WTC11 (cell line): ENCODE data around the gene STRADA.

ENCODE experiments used
- ATF1 ChIP-seq: sonication (generic); formaldehyde crosslinking; IDR thresholded peaks from 2 replicates; pipeline ENCODE4 v1.8.1; 2023; ENCODE audit warnings: mild to moderate bottlenecking, moderate library complexity, missing genetic modification reagents
- NR1H2 ChIP-seq: sonication (generic); formaldehyde crosslinking; IDR thresholded peaks from 2 replicates; pipeline ENCODE4 v1.9.0; 2021; ENCODE audit warnings: mild to moderate bottlenecking, moderate library complexity, missing genetic modification reagents
- NR2C2 ChIP-seq: sonication (generic); formaldehyde crosslinking; IDR thresholded peaks from 2 replicates; pipeline ENCODE4 v1.8.0; 2022; ENCODE audit warnings: mild to moderate bottlenecking, missing genetic modification reagents
- NR3C1 ChIP-seq: sonication (generic); formaldehyde crosslinking; conservative IDR thresholded peaks from 2 replicates; pipeline ENCODE4 v1.8.1; 2023; ENCODE audit warnings: low read depth, mild to moderate bottlenecking, missing genetic modification reagents
- RORB ChIP-seq: fragments of 250-450 bp; sonication (Bioruptor Pico); IDR thresholded peaks from 2 replicates; pipeline ENCODE4 v1.9.0; 2021; ENCODE audit warnings: mild to moderate bottlenecking
- TEAD4 ChIP-seq: sonication (generic); formaldehyde crosslinking; IDR thresholded peaks from 2 replicates; pipeline ENCODE4 v1.8.0; 2022; ENCODE audit warnings: mild to moderate bottlenecking, missing genetic modification reagents
- TP53 ChIP-seq: sonication (generic); formaldehyde crosslinking; IDR thresholded peaks from 2 replicates; pipeline ENCODE4 v1.8.1; 2023; ENCODE audit warnings: mild to moderate bottlenecking, missing genetic modification reagents
- ZNF138 ChIP-seq: sonication (generic); formaldehyde crosslinking; conservative IDR thresholded peaks from 2 replicates; pipeline ENCODE4 v1.8.1; 2022; ENCODE audit warnings: mild to moderate bottlenecking, moderate library complexity, missing genetic modification reagents
- TF ChIP-seq, protein P1 (sequence below): fragments of 200-600 bp; IDR thresholded peaks from 2 replicates; pipeline ENCODE4 v1.8.0; 2022; ENCODE audit warnings: antibody characterized with exemption
- TF ChIP-seq, protein P2 (sequence below): sonication (generic); formaldehyde crosslinking; IDR thresholded peaks from 2 replicates; pipeline ENCODE4 v1.8.0; 2023; ENCODE audit warnings: mild to moderate bottlenecking, missing genetic modification reagents
- TF ChIP-seq, protein P3 (sequence below): sonication (generic); formaldehyde crosslinking; IDR thresholded peaks from 2 replicates; pipeline ENCODE4 v1.8.0; 2022; ENCODE audit warnings: missing genetic modification reagents

DNA sequence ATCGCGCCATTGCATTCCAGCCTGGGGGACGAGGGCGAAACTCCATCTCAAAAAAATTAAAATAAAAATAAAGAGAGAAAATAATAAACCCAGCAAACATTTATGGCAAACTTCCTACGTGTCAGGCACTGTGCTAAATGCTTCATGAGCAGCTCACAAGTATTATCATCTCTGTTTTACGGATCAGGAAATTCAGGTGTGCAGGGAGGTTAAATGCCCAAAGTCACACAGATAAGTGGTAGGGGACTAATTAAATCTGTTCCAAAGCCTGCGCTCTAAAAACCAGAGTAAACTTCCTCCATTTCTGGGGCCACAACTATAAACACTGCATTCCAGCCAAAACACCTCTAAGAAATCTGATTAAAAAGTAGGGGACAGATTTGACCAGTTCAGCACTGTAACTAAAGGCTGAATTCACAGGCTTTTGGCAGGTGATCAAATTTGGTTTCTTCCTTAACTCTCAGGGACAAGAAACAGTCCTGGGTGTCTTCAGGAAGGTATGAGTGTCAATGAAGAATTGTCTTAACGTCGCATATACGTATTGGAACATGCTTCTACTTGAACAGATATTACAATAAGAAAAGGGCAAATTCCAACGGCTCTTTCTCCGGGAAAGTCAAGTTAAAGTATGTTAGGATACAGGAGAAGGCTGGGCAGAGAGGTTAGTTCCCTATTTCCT, 996 bp downstream of the STRADA start:
- TF ChIP-seq, protein P1, sequence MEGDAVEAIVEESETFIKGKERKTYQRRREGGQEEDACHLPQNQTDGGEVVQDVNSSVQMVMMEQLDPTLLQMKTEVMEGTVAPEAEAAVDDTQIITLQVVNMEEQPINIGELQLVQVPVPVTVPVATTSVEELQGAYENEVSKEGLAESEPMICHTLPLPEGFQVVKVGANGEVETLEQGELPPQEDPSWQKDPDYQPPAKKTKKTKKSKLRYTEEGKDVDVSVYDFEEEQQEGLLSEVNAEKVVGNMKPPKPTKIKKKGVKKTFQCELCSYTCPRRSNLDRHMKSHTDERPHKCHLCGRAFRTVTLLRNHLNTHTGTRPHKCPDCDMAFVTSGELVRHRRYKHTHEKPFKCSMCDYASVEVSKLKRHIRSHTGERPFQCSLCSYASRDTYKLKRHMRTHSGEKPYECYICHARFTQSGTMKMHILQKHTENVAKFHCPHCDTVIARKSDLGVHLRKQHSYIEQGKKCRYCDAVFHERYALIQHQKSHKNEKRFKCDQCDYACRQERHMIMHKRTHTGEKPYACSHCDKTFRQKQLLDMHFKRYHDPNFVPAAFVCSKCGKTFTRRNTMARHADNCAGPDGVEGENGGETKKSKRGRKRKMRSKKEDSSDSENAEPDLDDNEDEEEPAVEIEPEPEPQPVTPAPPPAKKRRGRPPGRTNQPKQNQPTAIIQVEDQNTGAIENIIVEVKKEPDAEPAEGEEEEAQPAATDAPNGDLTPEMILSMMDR: no peak
- TF ChIP-seq TP53 (CRISPR knock-in tag): no peak
- TF ChIP-seq NR3C1: no peak
- TF ChIP-seq, protein P2, sequence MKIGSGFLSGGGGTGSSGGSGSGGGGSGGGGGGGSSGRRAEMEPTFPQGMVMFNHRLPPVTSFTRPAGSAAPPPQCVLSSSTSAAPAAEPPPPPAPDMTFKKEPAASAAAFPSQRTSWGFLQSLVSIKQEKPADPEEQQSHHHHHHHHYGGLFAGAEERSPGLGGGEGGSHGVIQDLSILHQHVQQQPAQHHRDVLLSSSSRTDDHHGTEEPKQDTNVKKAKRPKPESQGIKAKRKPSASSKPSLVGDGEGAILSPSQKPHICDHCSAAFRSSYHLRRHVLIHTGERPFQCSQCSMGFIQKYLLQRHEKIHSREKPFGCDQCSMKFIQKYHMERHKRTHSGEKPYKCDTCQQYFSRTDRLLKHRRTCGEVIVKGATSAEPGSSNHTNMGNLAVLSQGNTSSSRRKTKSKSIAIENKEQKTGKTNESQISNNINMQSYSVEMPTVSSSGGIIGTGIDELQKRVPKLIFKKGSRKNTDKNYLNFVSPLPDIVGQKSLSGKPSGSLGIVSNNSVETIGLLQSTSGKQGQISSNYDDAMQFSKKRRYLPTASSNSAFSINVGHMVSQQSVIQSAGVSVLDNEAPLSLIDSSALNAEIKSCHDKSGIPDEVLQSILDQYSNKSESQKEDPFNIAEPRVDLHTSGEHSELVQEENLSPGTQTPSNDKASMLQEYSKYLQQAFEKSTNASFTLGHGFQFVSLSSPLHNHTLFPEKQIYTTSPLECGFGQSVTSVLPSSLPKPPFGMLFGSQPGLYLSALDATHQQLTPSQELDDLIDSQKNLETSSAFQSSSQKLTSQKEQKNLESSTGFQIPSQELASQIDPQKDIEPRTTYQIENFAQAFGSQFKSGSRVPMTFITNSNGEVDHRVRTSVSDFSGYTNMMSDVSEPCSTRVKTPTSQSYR: no peak
- no peak for TF ChIP-seq RORB
- no peak for TF ChIP-seq TEAD4 (CRISPR knock-in tag)
- TF ChIP-seq ATF1 (CRISPR knock-in tag): no peak
- TF ChIP-seq NR2C2 (CRISPR knock-in tag): no peak
- no peak for TF ChIP-seq ZNF138 (CRISPR knock-in tag)
- TF ChIP-seq, protein P3, sequence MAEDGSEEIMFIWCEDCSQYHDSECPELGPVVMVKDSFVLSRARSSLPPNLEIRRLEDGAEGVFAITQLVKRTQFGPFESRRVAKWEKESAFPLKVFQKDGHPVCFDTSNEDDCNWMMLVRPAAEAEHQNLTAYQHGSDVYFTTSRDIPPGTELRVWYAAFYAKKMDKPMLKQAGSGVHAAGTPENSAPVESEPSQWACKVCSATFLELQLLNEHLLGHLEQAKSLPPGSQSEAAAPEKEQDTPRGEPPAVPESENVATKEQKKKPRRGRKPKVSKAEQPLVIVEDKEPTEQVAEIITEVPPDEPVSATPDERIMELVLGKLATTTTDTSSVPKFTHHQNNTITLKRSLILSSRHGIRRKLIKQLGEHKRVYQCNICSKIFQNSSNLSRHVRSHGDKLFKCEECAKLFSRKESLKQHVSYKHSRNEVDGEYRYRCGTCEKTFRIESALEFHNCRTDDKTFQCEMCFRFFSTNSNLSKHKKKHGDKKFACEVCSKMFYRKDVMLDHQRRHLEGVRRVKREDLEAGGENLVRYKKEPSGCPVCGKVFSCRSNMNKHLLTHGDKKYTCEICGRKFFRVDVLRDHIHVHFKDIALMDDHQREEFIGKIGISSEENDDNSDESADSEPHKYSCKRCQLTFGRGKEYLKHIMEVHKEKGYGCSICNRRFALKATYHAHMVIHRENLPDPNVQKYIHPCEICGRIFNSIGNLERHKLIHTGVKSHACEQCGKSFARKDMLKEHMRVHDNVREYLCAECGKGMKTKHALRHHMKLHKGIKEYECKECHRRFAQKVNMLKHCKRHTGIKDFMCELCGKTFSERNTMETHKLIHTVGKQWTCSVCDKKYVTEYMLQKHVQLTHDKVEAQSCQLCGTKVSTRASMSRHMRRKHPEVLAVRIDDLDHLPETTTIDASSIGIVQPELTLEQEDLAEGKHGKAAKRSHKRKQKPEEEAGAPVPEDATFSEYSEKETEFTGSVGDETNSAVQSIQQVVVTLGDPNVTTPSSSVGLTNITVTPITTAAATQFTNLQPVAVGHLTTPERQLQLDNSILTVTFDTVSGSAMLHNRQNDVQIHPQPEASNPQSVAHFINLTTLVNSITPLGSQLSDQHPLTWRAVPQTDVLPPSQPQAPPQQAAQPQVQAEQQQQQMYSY (CRISPR knock-in tag): no peak
- TF ChIP-seq NR1H2 (CRISPR knock-in tag): no peak
